Measurements from ENCODE around the gene RNASE1.

Gene RNASE1

DNA sequence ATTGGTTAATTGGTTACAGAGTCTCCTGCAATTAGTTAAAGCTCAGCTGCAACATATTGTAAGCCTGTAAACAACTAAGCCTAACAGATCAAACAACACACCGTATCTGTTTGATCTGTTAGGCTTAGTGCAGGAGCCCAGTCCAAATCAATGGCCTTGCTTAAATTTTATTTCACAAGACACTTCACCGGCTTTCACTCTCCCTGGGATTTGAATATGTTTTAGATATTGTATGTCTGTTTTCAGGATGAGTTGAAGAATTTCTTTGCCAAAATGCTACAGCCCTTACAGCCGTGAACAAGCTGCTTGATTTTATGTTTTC, 5.5 kb upstream of the RNASE1 start:
- no peak for DNase-seq (ENCODE audit: low read depth, low spot score)

DNA sequence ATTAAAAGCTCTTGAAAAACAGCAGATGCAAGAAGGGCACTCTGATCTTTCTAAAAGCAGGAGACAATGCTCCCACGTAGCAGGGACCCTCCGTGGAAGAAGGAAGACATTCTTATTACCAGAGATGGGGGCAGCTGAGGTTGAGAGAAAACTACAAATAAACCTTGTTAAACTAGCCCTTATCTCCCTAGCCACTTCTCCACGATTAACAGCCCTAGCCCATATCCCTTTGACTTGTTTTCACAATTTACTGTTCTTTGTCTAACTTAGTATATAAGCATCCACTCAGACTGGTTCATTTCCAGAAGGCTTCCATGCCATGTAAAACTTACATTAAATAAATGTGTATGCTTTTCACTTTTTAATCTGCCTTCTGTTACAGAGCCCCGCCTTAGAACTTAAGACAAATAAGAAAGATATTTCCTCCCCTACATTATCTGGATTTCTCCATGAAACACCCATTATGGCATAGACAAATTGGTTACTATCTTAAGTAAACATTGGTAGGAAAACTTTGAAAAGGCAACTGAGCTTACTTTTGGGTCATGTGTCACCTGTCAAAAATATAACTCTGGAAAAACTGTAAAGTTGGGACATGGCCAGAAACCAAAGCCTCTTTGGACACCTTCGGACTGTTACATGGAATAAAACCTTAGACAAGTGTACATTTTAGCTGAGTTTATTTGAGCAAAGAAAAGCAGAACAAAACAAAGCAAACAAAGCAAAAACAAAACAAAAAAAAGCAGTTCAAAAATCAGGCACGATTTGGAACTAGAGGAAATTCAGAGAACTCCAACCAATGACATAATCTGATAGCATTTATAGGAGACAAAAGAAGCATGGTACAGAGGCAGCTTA, 4.9 kb upstream of the RNASE1 start:
- no peak for DNase-seq (ENCODE audit: low read depth, low spot score)

DNA sequence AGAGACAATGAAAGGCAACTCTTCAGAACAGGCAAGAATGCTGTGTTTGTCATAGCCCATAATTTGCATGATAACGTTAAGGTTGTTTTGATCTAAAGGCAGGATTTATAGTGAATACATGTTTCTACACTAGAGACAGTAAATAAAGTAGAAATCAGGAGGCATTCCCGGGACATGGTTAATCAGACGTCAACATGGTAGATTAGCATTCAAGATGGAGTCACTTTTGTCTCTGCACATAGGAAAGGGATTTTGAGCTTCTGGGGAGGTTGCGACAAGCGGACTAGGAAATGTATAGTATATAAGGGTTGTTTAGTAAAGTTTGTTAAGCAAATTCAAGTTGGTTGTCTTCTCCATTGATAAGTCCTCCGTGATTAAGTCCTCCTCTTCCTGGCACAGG, 2.8 kb upstream of the RNASE1 start:
- no peak for DNase-seq (ENCODE audit: low read depth, low spot score)

- no peak for DNase-seq (ENCODE audit: low read depth, low spot score)
These were observed 579 bp upstream of the RNASE1 start for GRCh38 chr14:20803223-20803622.

DNA sequence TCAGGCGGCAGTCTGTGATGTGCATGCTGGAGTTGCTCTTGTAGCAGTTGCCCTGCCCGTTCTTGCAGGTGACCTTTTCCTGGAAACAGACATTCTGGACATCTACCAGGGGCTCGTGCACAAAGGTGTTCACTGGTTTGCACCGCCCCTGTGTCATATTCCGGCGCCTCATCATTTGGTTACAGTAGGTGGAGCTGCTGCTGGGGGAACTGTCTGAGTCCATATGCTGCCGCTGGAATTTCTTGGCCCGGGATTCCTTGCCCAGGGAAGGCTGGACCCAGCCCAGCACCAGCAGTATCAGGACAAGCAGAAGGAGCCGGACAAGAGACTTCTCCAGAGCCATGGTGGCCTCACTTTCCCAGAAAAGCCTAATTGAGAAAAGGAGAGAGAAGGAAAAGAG, 918 bp downstream of the RNASE1 start:
- no peak for DNase-seq (ENCODE audit: low read depth, low spot score)

- no peak for DNase-seq (ENCODE audit: low read depth, low spot score)
These were observed 2.6 kb downstream of the RNASE1 start for GRCh38 chr14:20799892-20800544.

DNA sequence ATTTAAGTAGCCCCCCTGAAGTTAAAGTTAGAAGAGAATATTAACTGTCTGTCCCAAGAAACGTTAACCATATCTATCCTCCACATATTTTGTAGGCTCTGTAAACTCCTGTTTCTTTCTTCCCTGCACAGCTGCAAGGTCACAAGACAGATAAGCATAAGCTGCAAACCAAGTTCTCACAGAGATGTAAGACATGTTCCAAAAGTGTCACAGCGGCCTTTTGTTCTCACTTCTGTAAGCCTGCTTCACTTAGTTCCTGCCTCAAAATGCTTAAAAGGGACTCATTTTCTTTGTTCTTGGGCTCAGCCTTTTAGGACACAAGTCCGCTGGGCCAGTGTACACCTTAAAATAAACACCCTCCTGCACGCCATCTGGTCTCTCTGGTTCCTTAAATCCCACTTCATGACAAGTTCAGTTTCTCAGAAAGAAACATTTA, 3.2 kb downstream of the RNASE1 start:
- DNase-seq (ENCODE audit: low read depth, low spot score) = no peak

DNA sequence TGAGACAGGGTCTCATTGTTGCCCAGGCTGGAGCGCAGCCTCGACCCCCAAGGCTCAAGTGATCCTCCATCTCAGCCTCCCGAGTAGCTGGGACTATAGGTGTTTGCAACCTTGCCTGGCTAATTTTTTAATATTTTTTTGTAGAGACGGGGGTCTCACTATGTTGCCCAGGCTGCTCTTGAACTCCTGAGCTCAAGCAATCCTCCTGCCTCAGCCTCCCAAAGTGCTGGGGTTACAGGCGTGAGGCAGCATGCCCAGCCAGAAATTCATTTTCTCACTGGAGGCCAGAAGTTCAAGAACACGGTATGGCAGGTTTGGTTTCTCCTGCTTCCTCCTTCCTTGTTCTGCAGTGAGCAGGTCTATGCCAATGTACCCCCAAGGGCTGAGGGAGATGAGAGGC, 3.7 kb downstream of the RNASE1 start:
- DNase-seq (ENCODE audit: low read depth, low spot score) = no peak

- DNase-seq (ENCODE audit: low read depth, low spot score) = no peak
These were observed 4.3 kb downstream of the RNASE1 start for GRCh38 chr14:20798318-20798717.

DNA sequence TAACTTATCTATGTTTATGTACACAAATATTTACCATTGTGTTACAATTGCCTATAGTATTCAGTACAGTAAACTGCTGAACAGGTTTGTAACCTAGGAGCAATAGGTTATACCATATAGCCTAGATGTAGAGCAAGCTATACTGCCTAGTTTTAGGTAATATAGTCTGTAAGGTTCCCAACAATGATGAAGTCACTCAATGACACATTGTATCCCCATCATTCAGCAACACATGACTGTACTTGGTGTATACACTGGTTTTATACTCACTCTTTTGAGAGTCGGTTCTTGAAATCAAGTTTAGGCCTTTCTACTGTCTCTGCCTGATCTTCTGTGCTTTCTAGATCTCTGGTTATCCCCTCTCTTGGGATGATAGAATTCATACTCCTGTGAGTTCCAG, 5.5 kb downstream of the RNASE1 start:
- DNase-seq (ENCODE audit: low read depth, low spot score) = no peak

- DNase-seq (ENCODE audit: low read depth, low spot score) = no peak
These were observed 7.8 kb downstream of the RNASE1 start for GRCh38 chr14:20794644-20795369.

DNA sequence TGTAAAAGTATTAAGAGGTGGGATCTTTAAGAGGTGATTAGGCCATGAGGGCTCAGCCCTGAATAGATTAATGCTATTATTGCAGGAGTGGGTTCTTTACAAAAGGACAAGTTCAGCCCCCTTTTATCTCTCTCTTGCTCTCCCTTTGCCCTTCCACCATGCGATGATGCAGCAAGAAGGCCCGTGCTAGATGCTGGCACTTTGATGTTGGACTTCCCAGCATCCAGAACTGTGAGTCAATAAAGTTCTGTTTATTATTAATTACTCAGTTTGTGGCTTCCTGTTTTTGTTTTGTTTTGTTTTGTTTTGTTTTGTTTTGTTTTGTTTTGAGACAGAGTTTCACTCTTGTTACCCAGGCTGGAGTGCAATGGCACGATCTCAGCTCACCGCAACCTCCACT, 10.1 kb downstream of the RNASE1 start:
- no peak for DNase-seq (ENCODE audit: low read depth, low spot score)

DNA sequence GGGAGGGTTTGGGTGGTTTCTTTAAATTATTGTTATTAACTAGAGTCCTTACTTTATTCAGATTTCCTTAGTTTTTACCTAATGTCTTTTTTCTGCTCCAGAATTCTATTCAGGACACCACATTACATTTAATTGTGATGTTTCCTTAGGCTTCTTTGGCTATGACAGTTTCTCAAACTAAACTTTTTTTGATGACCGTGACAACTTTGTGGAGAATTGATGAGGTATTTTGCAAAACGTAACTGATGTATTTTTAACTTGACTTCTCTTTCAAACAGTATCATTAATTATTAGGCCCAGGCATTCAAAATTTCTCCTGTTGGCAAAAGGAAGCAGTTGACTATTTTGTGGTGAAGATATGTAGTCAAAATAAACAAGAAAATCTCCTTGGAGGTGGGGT, 11.0 kb downstream of the RNASE1 start:
- DNase-seq (ENCODE audit: low read depth, low spot score) = no peak

DNA sequence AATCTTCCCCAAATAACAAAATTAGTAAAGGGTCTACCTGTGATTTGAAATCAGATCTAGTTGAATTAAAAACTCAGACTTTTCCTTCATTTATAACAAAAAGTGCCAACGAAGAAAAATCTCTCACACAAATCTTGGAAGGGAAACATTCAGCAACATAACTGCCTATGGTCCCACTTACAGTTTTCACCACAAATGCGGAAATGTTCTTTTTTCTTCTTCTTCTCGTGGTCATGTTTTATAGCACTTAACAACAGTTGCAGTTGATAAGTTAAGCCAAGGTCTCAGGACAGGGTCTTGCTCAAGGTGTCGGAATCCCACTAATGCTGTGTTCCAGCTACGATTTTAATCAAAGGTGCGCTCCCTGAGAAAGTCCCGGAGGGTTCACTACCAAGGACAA, 11.5 kb downstream of the RNASE1 start:
- no peak for DNase-seq (ENCODE audit: low read depth, low spot score)

GRCh38 chr14:20790464-20791116, 12.1 kb downstream of the RNASE1 start:
- DNase-seq (ENCODE audit: low read depth, low spot score) = no peak

GRCh38 chr14:20789230-20789813, 13.3 kb downstream of the RNASE1 start:
- no peak for DNase-seq (ENCODE audit: low read depth, low spot score)

GRCh38 chr14:20787025-20787424, 15.6 kb downstream of the RNASE1 start:
- DNase-seq (ENCODE audit: low read depth, low spot score) = no peak

DNA sequence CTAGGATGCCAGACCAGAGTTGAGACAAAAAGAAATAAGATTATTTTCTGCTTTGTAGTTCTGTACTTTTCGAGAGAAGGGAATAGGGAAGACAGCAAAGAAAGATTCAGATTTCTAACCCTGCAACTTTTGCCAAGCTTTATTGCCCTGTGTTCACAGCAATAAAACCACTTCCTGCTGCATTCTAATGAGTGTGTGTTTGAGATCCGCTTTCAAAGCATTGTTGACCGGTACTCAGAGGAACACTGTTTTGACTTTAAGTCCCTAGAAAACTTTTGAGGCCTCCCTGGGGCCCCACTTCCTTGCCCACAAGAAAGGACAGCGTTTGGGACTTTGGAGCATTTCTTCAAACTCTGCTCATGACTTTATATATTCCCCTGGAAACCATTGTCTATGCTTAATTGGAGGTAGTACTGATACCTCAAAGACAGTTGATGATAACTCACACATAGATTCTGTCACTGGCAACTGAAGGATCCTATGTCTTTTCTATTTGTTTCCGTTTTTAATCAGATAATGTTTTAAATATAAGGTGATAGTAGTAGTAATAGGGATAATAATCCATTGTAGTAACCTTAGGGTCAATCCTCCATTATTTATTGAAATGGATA, 20.3 kb downstream of the RNASE1 start:
- no peak for DNase-seq (ENCODE audit: low read depth, low spot score)

- no peak for DNase-seq (ENCODE audit: low read depth, low spot score)
These were observed 20.8 kb downstream of the RNASE1 start for GRCh38 chr14:20781803-20782202.

GRCh38 chr14:20775901-20776300, 26.7 kb downstream of the RNASE1 start:
- no peak for DNase-seq (ENCODE audit: low read depth, low spot score)

DNA sequence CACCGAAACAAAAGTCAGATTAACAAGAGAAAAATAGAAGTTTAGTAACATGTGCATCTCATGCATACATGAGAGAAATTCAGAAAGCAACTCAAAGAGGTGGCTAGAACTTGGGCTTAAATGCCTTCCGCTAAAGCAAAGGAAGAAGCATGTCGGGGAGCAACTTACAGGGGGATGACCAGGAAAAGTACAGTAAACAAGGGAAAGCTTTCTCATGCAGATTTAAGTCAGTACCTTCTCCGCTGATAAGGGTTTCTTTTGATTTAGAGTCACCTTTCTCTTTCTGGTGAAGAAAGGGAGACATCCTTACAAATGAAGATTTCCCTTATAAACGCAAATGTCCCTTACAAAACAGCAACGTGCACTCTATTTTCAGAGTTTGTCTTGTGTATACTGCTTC, 27.6 kb downstream of the RNASE1 start:
- no peak for DNase-seq (ENCODE audit: low read depth, low spot score)

Data from brain pericyte (primary cell).